Uterus (tissue), 4 donors: ENCODE data around the gene OR8D2. TPM values are rescaled to one million over a fixed set of nuclear protein-coding genes. Genes with fewer than 3 reads are reported as not detected.

ENCODE experiments used
- DNase-seq, 2 donors: peaks; one replicate each; pipeline ENCODE4 v3.0.0-alpha.2; 2019 to 2020
- H3K27ac ChIP-seq, 2 donors: fragments of 200-600 bp; sonication (generic); 1 replicate in 1 of 2; 2 replicates in 1 of 2; pipeline ENCODE4 v1.5.1; 2016 to 2018
- H3K27me3 ChIP-seq, 2 donors: fragments of 200-600 bp; sonication (generic); one replicate each; pipeline ENCODE4 v1.5.1; 2018 to 2019; ENCODE audit warnings: control low read depth in 1 of 2
- H3K36me3 ChIP-seq, 2 donors: fragments of 200-600 bp; sonication (generic); one replicate each; pipeline ENCODE4 v1.5.1; 2019; ENCODE audit warnings: control low read depth in 1 of 2
- H3K4me1 ChIP-seq, 2 donors: fragments of 200-600 bp; sonication (generic); one replicate each; pipeline ENCODE4 v1.5.1; 2018 to 2019; ENCODE audit warnings: control low read depth in 1 of 2
- H3K4me3 ChIP-seq, 2 donors: fragments of 200-600 bp; sonication (generic); 1 replicate in 1 of 2; 2 replicates in 1 of 2; pipeline ENCODE4 v1.5.1; 2018 to 2019; ENCODE audit warnings: mild to moderate bottlenecking in 1 of 2
- H3K9me3 ChIP-seq, 2 donors: fragments of 200-600 bp; sonication (generic); one replicate each; pipeline ENCODE4 v1.5.1; 2019; ENCODE audit warnings: control low read depth in 1 of 2
- CTCF ChIP-seq, 4 experiments: fragments of 200-600 bp in 2 of 4; fragments of 450-650 bp in 2 of 4; sonication (generic) in 2 of 4; IDR thresholded peaks; one replicate each; pipeline ENCODE4 v1.5.1; 2016 to 2019; ENCODE audit warnings: antibody characterized with exemption in 4 of 4, mild to moderate bottlenecking in 2 of 4, moderate library complexity in 1 of 4
- POLR2A ChIP-seq, 2 donors: fragments of 450-650 bp; IDR thresholded peaks; one replicate each; pipeline ENCODE4 v1.6.1; 2016; ENCODE audit warnings: antibody characterized with exemption in 2 of 2, mild to moderate bottlenecking in 1 of 2, moderate library complexity in 1 of 2
- intact Hi-C: fragments of 100-400 bp; cut with DNase I; formaldehyde crosslinking; loops from one replicate; pipeline ENCODE4 v1.15.1; 2023; ENCODE audit warnings: low total_unique reads
- total RNA-seq, 4 donors: library from RNA; depleted of rRNA in 3 of 4; stranded (reverse); fragments of >200 nt in 3 of 4; gene quantifications; one replicate each; pipeline versions ENCODE4 v1.1.0 to v1.2.4, GENCODE V29; 2014 to 2023
- donor health status: DM: yes; HTN: yes; CAD: no.

OR8D2 gene
- total RNA-seq, 4 donors from 2014 or later = not detected

GRCh38 chr11:124315052-124315451, 4.9 kb downstream of the OR8D2 start:
- DNase-seq = no peak
- no peaks in the 10 kb centered on the region for H3K4me1 ChIP-seq
- no peak overlapping the region for H3K4me3 ChIP-seq
- H3K27ac ChIP-seq = no peak overlapping the region
- intact Hi-C loops = no loop called here
- H3K27me3 ChIP-seq = no peaks in the 10 kb centered on the region
- no peaks in the 10 kb centered on the region for H3K36me3 ChIP-seq
- no peak for TF ChIP-seq CTCF (IDR thresholded peaks at IDR 0.05)
- no peak for TF ChIP-seq POLR2A (IDR thresholded peaks at IDR 0.05)
- no peaks in the 10 kb centered on the region for H3K9me3 ChIP-seq

DNA sequence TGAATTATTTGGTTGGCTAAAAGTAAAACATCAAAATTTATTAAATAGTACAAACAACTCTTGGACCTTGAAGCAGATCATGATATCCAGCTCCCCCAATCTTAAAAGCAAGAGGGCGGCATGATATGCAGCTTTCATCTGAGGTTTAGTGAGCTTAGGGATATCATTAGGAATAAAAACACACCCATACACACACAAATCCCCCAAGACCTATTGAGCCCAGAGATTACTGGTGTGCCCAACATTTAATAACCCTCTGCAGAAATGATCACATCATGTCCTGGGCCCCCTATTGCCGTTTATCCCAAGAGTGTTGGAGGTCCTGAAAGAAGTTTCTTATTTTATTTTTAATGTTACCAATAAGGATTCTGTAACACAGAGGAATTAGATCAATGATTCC, 6.1 kb downstream of the OR8D2 start, which contains the start of gene OR8D1:
OR8D1 (minus strand) TSS at position 101 of the 400 bp plus-strand sequence. CDS start 3,183 bp downstream, outside the sequence.
- Histone ChIP-seq H3K4me3 (no peak within 1 kb of the TSS), H3K4me1 (no peaks in the 10 kb centered on the region), H3K27ac (no peak within 1 kb of the TSS), H3K36me3 (no peaks in the 10 kb centered on the region), H3K9me3 (no peaks in the 10 kb centered on the region), H3K27me3 (no peaks in the 10 kb centered on the region)
- intact Hi-C loops = no loop called here
- no peak for DNase-seq
- TF ChIP-seq CTCF (IDR thresholded peaks at IDR 0.05) = no peak
- no peak for TF ChIP-seq POLR2A (IDR thresholded peaks at IDR 0.05)

GRCh38 chr11:124313131-124313530, 6.9 kb downstream of the OR8D2 start:
- no peaks in the 10 kb centered on the region for H3K27me3 ChIP-seq
- DNase-seq = no peak
- no peaks in the 10 kb centered on the region for H3K36me3 ChIP-seq
- TF ChIP-seq POLR2A (IDR thresholded peaks at IDR 0.05) (no peak), CTCF (IDR thresholded peaks at IDR 0.05) (no peak)
- no peaks in the 10 kb centered on the region for H3K4me1 ChIP-seq
- H3K27ac ChIP-seq = no peak overlapping the region
- intact Hi-C loops = no loop called here
- H3K4me3 ChIP-seq = no peak overlapping the region
- no peaks in the 10 kb centered on the region for H3K9me3 ChIP-seq

DNA sequence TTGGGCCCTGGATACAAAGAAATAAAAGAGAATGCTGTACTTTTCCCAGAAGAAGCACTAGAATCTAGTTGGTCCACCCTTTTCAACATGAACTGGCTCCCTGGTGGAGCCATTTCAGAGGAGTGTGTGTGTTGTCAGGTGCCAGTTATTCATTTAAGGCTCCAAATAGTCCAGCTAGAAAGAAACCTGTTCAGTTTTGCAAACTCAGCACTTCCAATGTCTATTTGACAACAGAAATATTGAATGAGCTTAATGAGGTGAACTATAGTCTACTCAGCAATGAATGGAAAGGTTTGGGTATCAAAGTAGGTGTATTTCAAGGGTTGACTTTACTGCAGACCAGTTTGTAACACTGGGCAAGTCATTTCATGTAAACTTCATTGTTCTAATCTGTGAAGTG, 8.3 kb downstream of the OR8D2 start:
- intact Hi-C loops = no loop called here
- Histone ChIP-seq H3K4me1 (no peaks in the 10 kb centered on the region), H3K27me3 (no peaks in the 10 kb centered on the region), H3K9me3 (no peaks in the 10 kb centered on the region), H3K36me3 (no peaks in the 10 kb centered on the region), H3K4me3 (no peak overlapping the region), H3K27ac (no peak overlapping the region)
- no peak for DNase-seq
- TF ChIP-seq POLR2A (IDR thresholded peaks at IDR 0.05) = no peak
- no peak for TF ChIP-seq CTCF (IDR thresholded peaks at IDR 0.05)

DNA sequence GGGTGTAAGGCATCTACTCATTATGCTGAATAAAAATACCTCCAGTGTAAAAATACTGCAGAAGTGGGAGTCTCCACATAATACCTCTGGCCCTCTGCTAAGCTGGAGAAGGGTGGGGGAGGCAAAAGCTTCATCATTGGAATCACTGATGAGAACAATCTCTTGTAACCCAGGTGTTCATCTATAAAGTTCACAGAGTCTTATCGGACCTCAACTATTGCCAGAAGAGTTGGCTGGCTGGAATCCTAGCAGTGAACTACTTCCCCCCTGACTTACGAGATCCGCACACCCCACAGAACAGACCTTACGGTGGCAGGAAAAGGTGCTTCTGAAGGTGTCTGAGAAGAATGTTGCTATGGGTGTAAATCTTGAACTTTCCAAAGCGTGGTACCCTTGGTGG, 8.7 kb downstream of the OR8D2 start:
- no peak for TF ChIP-seq CTCF (IDR thresholded peaks at IDR 0.05)
- TF ChIP-seq POLR2A (IDR thresholded peaks at IDR 0.05) = no peak

More for the DNA sequence above, 8.7 kb downstream of the OR8D2 start:
- Histone ChIP-seq H3K4me3 (no peak overlapping the region), H3K27me3 (no peaks in the 10 kb centered on the region), H3K4me1 (no peaks in the 10 kb centered on the region), H3K36me3 (no peaks in the 10 kb centered on the region), H3K27ac (no peak overlapping the region), H3K9me3 (no peaks in the 10 kb centered on the region)
- no peak for DNase-seq
- intact Hi-C loops = no loop called here
